ENCODE results near the gene ESCO1.

Gene ESCO1

DNA sequence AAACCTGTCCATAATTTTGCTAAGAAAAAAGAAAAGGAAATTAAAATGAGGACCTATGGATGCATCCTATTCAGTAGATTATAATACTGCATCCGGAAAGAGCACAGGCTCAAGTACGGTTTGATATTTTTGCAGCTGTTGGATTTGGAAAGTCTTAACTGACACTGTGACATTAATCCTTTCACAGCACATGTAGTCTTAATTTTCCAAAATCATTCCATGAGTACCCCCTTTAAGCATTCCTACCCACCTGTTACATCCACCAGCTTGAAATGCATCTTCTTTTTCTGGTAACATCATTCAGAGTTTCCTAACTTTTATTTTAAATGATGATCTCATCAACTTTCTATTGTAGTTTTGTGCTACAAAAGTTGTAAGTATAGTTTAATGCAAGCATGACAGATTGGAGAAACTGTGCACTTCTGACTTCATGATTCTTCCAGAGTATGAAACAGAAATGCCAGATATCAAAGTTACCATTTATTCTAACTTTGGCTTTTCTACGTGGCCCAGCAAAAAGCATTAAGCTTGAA, 113.5 kb downstream of the ESCO1 start:
- no peak for DNase-seq (ENCODE audit: low read depth in 2 of 2)

DNA sequence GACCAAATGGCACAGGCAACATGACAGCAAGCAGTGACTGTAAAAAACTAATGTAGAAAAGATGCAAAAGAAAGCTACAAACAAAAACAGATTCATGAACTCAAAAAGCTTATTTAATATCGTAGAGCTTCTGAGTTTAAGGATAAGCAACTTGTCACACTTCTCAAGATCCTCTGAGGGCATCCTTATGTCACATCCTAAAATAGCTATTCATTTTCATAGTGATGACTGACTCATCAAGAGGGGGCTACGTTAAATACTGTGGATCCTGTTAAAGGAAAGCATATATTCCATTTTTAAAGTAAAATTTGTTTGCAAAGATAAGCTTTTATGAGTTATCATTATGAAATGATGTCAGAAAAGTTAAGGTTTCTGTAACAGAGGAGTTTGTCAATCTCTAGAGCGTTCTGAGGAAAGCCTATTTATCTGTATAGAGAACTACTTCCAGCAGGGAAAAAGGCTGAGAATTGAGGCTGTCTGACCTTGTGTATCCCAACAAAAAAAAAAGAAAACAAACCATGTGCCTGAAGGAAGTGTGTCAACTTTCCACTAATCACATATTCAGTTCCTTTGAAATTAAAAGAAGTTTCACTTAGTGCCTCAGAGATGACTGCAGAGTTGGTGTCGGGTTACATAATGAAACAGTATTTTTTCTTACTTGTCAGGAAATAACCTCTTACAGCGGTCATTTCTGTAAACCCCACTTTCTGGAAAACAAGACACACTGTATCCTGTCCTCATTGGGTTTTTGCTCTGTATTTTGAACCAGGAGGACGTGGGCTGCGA, 115.5 kb downstream of the ESCO1 start:
- DNase-seq (ENCODE audit: low read depth in 2 of 2) = no peak

DNA sequence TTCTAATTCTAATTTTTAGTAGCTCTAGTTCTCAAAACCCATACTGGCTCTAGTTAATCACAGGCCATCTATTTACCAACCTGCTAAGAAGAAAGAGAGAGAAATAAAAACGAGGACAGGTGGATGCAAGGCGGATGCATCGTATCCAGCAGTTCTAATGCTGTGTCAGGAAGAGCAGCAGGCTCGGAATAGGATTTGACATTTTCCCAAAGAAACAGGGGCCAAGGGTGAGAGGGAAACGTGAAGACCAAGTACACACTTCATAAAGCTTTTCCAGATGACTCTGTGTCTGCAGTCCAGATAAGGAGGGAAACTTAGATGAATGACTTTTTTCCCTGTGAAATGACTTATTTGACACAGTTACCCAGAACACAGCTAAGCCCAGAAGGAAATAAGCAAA, 117.5 kb downstream of the ESCO1 start:
- no peak for DNase-seq (ENCODE audit: low read depth in 2 of 2)

DNA sequence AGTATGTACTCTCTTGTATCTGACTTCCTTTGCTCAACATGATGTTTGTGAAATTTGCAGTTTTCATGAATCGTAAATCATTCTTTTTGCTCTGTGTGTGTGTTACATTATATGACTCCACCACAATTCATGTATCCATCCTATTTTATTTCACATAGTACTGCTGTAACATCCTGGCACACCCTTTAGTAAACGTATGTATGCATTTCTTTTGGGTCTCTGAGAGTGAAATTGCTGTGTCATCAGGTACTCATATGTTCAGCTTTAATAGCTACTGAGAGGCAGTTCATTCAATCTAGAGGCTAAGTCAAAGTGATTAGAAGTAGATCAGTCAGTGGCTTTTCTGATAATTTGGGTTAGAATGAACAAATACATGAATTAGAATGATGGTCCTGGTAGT, 118.8 kb downstream of the ESCO1 start:
- no peak for DNase-seq (ENCODE audit: low read depth in 2 of 2)

DNA sequence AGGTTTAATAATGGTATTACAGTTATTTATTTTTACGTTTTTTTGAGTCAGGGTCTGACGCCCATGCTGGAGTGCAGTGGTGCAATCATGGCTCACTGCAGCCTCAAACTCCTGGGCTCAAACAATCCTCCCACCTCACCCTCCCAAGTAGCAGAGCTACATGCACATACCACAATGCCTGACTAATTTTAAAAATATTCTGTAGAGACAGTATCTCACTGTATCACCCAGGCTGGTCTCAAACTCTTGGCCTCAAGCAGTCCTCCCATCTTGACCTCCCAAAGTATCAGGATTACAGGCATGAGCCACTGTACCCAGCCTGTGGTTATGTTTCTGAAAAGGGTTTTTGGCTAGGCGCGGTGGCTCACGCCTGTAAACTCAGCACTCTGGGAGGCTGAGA, 120.8 kb downstream of the ESCO1 start:
- DNase-seq (ENCODE audit: low read depth in 2 of 2) = no peak
